ENCODE data around the gene KSR2.

The KSR2 gene

DNA sequence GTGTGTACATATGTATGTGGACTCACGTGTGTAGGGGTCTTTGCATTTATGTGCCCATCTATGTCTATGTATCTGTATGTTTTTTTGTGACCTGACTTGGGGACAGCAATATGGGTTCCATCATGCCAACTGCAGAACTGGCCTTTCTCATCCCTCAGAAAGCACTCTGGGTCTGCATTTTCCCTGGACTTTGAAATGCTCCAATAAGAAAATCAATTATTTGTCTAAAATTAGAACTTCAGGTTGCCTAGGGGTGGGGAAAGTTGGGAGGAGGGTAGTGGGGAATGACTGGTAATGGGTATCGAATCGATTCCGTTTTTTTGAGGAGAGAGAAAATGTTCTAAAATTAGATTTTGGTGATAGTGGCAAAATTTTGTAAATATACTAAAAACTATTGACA is 466.6 kb downstream of the KSR2 start:
- TF ChIP-seq, protein P1, sequence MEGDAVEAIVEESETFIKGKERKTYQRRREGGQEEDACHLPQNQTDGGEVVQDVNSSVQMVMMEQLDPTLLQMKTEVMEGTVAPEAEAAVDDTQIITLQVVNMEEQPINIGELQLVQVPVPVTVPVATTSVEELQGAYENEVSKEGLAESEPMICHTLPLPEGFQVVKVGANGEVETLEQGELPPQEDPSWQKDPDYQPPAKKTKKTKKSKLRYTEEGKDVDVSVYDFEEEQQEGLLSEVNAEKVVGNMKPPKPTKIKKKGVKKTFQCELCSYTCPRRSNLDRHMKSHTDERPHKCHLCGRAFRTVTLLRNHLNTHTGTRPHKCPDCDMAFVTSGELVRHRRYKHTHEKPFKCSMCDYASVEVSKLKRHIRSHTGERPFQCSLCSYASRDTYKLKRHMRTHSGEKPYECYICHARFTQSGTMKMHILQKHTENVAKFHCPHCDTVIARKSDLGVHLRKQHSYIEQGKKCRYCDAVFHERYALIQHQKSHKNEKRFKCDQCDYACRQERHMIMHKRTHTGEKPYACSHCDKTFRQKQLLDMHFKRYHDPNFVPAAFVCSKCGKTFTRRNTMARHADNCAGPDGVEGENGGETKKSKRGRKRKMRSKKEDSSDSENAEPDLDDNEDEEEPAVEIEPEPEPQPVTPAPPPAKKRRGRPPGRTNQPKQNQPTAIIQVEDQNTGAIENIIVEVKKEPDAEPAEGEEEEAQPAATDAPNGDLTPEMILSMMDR (IDR thresholded peaks at IDR 0.05; ENCODE audit: low read depth, low read length, missing control alignments), result no peak
- Histone ChIP-seq H3K4me3 (ENCODE audit: low read depth, low read length) (no peak overlapping the region), H3K27ac (no peak overlapping the region), H3K27me3 (replicated peaks) (no peaks in the 10 kb centered on the region), H3K36me3 (replicated peaks) (no peaks in the 10 kb centered on the region)
- DNase-seq, result no peak
- in situ Hi-C loops (cut with HindIII; ENCODE audit: low pct_ligation_motif_present, low sequenced_read_pairs), result no loop called here

DNA sequence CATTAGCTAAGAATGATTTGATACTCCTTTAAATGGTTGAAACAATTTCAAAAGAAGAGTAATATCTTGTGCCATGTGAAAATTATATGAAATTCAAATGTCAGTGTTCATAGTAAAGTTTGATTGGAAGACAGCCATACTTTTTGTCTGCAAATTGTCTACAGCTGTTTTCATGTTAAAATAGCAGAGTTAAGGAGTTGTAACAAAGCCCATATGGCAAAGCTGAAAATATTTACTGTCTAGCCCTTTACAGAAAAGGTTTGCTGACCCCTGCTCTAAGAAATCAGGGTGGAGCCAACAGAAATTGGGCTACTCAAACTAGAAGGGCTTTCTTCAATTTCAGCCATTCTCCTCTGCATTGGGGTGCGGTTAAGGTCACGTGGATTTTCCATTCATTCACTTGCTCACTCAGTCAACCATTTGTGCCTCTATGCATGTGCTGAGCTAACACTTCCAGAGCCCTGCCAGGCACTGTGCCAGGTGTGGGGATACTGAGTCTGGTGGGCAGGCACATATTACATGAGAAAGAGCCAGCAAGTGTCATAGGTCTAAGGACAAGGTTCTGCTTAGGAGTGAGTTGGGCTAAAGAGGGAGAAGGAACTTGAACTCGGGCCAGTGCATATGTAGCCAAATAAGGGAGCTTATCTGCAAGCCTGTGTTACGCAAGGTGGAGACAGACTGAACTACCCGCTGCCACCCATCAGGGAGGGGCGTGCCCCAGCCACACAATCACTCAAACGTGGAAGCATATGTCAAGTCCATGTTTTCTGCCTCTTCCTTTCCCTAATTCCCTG is 467.5 kb downstream of the KSR2 start:
- in situ Hi-C loops (cut with HindIII; ENCODE audit: low pct_ligation_motif_present, low sequenced_read_pairs), result no loop called here
- Histone ChIP-seq H3K4me3 (ENCODE audit: low read depth, low read length) (no peak overlapping the region), H3K27ac (no peak overlapping the region), H3K36me3 (replicated peaks) (no peaks in the 10 kb centered on the region), H3K27me3 (replicated peaks) (no peaks in the 10 kb centered on the region)
- TF ChIP-seq, protein P1 (IDR thresholded peaks at IDR 0.05; ENCODE audit: low read depth, low read length, missing control alignments), result no peak
- DNase-seq, result no peak

GRCh38 chr12:117499759-117500485 is 468.9 kb downstream of the KSR2 start:
- no peak overlapping the region for H3K4me3 ChIP-seq (ENCODE audit: low read depth, low read length)
- H3K36me3 ChIP-seq (replicated peaks), result no peaks in the 10 kb centered on the region
- no peaks in the 10 kb centered on the region for H3K27me3 ChIP-seq (replicated peaks)
- no peak for DNase-seq
- H3K27ac ChIP-seq, result no peak overlapping the region
- in situ Hi-C loops (cut with HindIII; ENCODE audit: low pct_ligation_motif_present, low sequenced_read_pairs), result no loop called here
- TF ChIP-seq, protein P1 (IDR thresholded peaks at IDR 0.05; ENCODE audit: low read depth, low read length, missing control alignments), result no peak

DNA sequence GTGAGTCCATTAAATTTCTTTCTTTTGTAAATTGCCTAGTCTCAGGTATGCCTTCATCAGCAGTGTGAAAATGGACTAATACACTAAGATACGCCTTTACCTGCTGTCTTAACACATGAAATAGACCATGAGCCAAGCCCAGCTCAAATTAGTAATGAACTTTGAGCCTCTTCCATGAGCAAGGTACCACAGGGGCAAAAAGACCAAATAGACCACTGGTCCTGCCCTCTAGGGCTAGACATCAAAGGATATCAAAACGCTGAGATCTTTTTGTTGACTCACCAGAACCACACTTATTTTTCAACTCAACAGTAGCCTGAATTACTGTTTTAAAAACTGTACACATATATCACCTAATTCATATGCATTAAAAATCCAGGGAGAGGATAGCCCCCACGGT is 469.9 kb downstream of the KSR2 start:
- Histone ChIP-seq H3K27me3 (replicated peaks) (no peaks in the 10 kb centered on the region), H3K36me3 (replicated peaks) (no peaks in the 10 kb centered on the region), H3K4me3 (ENCODE audit: low read depth, low read length) (no peak overlapping the region), H3K27ac (no peak overlapping the region)
- DNase-seq, result no peak
- TF ChIP-seq, protein P1 (IDR thresholded peaks at IDR 0.05; ENCODE audit: low read depth, low read length, missing control alignments), result no peak
- in situ Hi-C loops (cut with HindIII; ENCODE audit: low pct_ligation_motif_present, low sequenced_read_pairs), result no loop called here

DNA sequence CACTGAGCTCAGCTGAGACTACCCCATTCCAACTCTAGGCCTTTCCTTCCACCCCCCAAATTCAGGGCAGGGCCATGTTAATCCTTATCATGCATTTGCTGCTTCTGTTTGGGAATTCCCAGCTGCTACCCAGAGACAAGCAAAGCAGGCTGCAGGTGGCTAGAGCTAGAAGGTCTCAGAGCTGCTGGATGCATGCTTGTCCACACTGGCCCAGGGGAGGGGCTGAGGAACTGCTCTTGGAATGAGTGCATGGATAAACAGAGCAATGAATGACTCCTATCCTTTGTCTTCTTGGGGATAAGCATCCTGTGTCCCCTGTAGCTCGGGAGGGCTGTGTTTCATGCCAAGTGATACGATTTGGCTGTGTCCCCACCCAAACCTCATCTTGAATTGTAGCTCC is 470.5 kb downstream of the KSR2 start:
- in situ Hi-C loops (cut with HindIII; ENCODE audit: low pct_ligation_motif_present, low sequenced_read_pairs), result no loop called here
- no peak overlapping the region for H3K4me3 ChIP-seq (ENCODE audit: low read depth, low read length)
- DNase-seq, result no peak
- H3K27ac ChIP-seq, result no peak overlapping the region
- H3K27me3 ChIP-seq (replicated peaks), result no peaks in the 10 kb centered on the region
- no peaks in the 10 kb centered on the region for H3K36me3 ChIP-seq (replicated peaks)
- TF ChIP-seq, protein P1 (IDR thresholded peaks at IDR 0.05; ENCODE audit: low read depth, low read length, missing control alignments), result no peak

Data from brain microvascular endothelial cell (primary cell).